Loucy (cell line): Measurements from ENCODE around the gene DCAF8L2.

Source experiments
- H2AFZ ChIP-seq: fragments of 200-600 bp; sonication (generic); 2 replicates; pipeline ENCODE4 v1.6.0; 2016; ENCODE audit warnings: antibody characterized with exemption, mild to moderate bottlenecking, low read length, moderate library complexity
- H3F3A ChIP-seq: fragments of 200-600 bp; 2 replicates; pipeline ENCODE4 v1.6.0; 2016; ENCODE audit warnings: antibody characterized with exemption, low read depth, mild to moderate bottlenecking
- H3K27me3 ChIP-seq: fragments of 200-600 bp; sonication (generic); 2 replicates; pipeline ENCODE4 v1.6.1; 2014; ENCODE audit warnings: low read length, mild to moderate bottlenecking; ENCODE audit not compliant: insufficient read depth, poor library complexity, severe bottlenecking
- H3K36me3 ChIP-seq: fragments of 200-600 bp; sonication (generic); 2 replicates; pipeline ENCODE4 v1.6.1; 2016; ENCODE audit warnings: low read length; ENCODE audit not compliant: insufficient read depth
- H3K4me1 ChIP-seq: fragments of 200-600 bp; sonication (generic); 2 replicates; pipeline ENCODE4 v1.5.1; 2014; ENCODE audit warnings: low read length, mild to moderate bottlenecking; ENCODE audit not compliant: insufficient read depth, poor library complexity, severe bottlenecking
- H3K4me2 ChIP-seq: fragments of 200-600 bp; sonication (generic); 2 replicates; pipeline ENCODE4 v1.6.0; 2014; ENCODE audit warnings: antibody characterized with exemption, low read length, low read depth, mild to moderate bottlenecking; ENCODE audit not compliant: poor library complexity, severe bottlenecking
- H3K4me3 ChIP-seq: fragments of 200-600 bp; sonication (generic); 2 replicates; pipeline ENCODE4 v1.5.1; 2014; ENCODE audit warnings: low read length, mild to moderate bottlenecking, mixed read lengths; ENCODE audit not compliant: poor library complexity, severe bottlenecking
- H3K79me2 ChIP-seq: fragments of 200-600 bp; sonication (generic); 2 replicates; pipeline ENCODE4 v1.6.1; 2014; ENCODE audit warnings: low read length; ENCODE audit not compliant: insufficient read depth
- H3K9ac ChIP-seq: fragments of 200-600 bp; sonication (generic); 2 replicates; pipeline ENCODE4 v1.6.0; 2014; ENCODE audit warnings: mild to moderate bottlenecking, low read depth, low read length, moderate library complexity; ENCODE audit not compliant: poor library complexity, severe bottlenecking
- H3K9me2 ChIP-seq: fragments of 200-600 bp; sonication (generic); replicated peaks from 2 replicates; pipeline ENCODE4 v1.6.1; 2016; ENCODE audit warnings: low read depth, low read length, mixed read lengths
- H3K9me3 ChIP-seq: fragments of 200-600 bp; sonication (generic); 2 replicates; pipeline ENCODE4 v1.6.1; 2014; ENCODE audit warnings: mild to moderate bottlenecking, antibody characterized with exemption, low read length, low read depth; ENCODE audit not compliant: insufficient read depth
- H4K20me1 ChIP-seq: fragments of 200-600 bp; sonication (generic); 2 replicates; pipeline ENCODE4 v1.6.0; 2014; ENCODE audit warnings: antibody characterized with exemption, low read length, mild to moderate bottlenecking; ENCODE audit not compliant: insufficient read depth, poor library complexity, severe bottlenecking
- EZH2phosphoT487 ChIP-seq: fragments of 200-600 bp; IDR thresholded peaks from 2 replicates; pipeline ENCODE4 v1.6.1; 2018; ENCODE audit warnings: antibody characterized with exemption, mild to moderate bottlenecking, moderate library complexity, borderline replicate concordance
- TF ChIP-seq, protein P1 (sequence below): fragments of 200-600 bp; sonication (generic); conservative IDR thresholded peaks from 2 replicates; pipeline ENCODE4 v1.5.1; 2014; ENCODE audit warnings: mild to moderate bottlenecking, antibody characterized with exemption, low read length

Gene DCAF8L2

DNA sequence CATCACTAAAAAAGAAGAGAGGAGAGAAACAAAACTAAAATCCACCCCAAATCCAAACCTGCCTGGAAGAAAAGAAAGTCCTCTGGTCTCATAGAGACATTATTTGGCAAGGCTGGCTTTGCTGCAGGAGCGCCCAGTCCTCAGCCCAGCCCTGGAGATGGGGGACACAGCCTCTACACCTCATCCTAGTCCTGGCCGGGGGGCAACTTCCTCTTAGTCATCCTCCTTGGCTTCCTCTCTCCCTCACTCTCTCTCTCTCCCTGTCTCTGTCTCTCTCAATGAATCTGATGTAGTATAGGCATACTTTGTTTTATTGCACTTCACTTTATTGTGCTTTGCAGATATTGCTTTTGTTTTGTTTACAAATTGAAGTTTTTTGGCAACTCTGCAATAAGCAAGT, 161.8 kb downstream of the DCAF8L2 start:
- H2AFZ ChIP-seq = no peak overlapping the region
- no peaks in the 10 kb centered on the region for H3K9me2 ChIP-seq
- no peaks in the 10 kb centered on the region for H3K9me3 ChIP-seq
- no peak overlapping the region for H3K4me3 ChIP-seq
- H3K36me3 ChIP-seq = no peaks in the 10 kb centered on the region
- H3F3A ChIP-seq = no peaks in the 10 kb centered on the region
- no peaks in the 10 kb centered on the region for H3K4me1 ChIP-seq
- H4K20me1 ChIP-seq = no peaks in the 10 kb centered on the region
- no peaks in the 10 kb centered on the region for H3K79me2 ChIP-seq
- no peak overlapping the region for H3K9ac ChIP-seq
- TF ChIP-seq, protein P1, sequence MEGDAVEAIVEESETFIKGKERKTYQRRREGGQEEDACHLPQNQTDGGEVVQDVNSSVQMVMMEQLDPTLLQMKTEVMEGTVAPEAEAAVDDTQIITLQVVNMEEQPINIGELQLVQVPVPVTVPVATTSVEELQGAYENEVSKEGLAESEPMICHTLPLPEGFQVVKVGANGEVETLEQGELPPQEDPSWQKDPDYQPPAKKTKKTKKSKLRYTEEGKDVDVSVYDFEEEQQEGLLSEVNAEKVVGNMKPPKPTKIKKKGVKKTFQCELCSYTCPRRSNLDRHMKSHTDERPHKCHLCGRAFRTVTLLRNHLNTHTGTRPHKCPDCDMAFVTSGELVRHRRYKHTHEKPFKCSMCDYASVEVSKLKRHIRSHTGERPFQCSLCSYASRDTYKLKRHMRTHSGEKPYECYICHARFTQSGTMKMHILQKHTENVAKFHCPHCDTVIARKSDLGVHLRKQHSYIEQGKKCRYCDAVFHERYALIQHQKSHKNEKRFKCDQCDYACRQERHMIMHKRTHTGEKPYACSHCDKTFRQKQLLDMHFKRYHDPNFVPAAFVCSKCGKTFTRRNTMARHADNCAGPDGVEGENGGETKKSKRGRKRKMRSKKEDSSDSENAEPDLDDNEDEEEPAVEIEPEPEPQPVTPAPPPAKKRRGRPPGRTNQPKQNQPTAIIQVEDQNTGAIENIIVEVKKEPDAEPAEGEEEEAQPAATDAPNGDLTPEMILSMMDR = no peak
- no peak for TF ChIP-seq EZH2phosphoT487
- H3K27me3 ChIP-seq = no peaks in the 10 kb centered on the region
- H3K4me2 ChIP-seq = no peak overlapping the region

DNA sequence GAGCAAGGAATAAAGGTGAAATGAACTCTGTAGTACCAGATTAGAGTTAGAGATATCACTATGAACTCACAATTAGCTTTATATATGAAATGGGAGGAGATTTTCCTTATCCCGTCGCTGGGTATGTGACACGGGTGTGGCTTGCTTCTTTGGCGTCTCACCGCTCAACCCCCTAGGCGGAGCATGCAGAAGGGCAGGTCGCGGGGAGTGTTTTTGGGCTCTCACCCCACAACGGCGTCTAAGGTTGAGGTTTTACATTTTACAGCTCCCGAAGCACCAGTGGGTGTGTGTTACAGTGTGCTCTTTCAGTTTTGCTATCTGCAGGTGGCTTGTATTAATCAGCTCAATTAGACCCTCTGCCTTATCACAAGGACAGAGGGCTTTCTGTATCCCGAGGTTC, 175.6 kb downstream of the DCAF8L2 start:
- no peaks in the 10 kb centered on the region for H3K27me3 ChIP-seq
- TF ChIP-seq, protein P1 = no peak
- no peak for TF ChIP-seq EZH2phosphoT487
- no peak overlapping the region for H3K9ac ChIP-seq
- H3K9me3 ChIP-seq = no peaks in the 10 kb centered on the region
- H3K79me2 ChIP-seq = no peaks in the 10 kb centered on the region
- H2AFZ ChIP-seq = no peak overlapping the region
- no peak overlapping the region for H3K4me3 ChIP-seq
- no peaks in the 10 kb centered on the region for H3K9me2 ChIP-seq
- no peaks in the 10 kb centered on the region for H3K36me3 ChIP-seq
- H3K4me2 ChIP-seq = no peak overlapping the region
- no peaks in the 10 kb centered on the region for H3K4me1 ChIP-seq
- H4K20me1 ChIP-seq = no peaks in the 10 kb centered on the region
- no peaks in the 10 kb centered on the region for H3F3A ChIP-seq

DNA sequence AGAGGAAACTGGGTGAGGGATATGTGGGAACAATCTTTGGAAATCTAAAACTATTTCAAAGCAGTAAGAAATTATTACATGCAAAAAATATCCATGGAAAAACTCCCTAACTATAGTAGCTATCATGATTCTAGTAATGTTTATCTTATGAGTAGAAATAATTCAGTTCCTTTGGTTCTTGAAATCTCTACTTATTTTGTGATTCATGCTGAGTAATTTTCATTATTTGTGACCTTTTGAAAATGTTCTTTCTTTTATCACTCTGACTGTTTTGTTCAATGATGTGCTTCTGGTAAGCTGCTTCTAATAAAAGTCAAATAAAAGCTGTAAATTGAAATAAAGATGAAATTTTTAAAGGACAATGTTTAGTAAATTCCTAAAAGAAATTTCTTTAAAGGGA, 177.2 kb downstream of the DCAF8L2 start:
- no peak overlapping the region for H2AFZ ChIP-seq
- no peaks in the 10 kb centered on the region for H3K79me2 ChIP-seq
- H3K9me2 ChIP-seq = no peaks in the 10 kb centered on the region
- no peak overlapping the region for H3K4me3 ChIP-seq
- H3K9me3 ChIP-seq = no peaks in the 10 kb centered on the region
- no peak overlapping the region for H3K4me2 ChIP-seq
- H4K20me1 ChIP-seq = no peaks in the 10 kb centered on the region
- H3K27me3 ChIP-seq = no peaks in the 10 kb centered on the region
- no peaks in the 10 kb centered on the region for H3F3A ChIP-seq
- H3K9ac ChIP-seq = no peak overlapping the region
- H3K4me1 ChIP-seq = no peaks in the 10 kb centered on the region
- TF ChIP-seq, protein P1 = no peak
- no peak for TF ChIP-seq EZH2phosphoT487
- no peaks in the 10 kb centered on the region for H3K36me3 ChIP-seq
